ENCODE results near the gene LMBRD1. TPM values are rescaled to one million over a fixed set of nuclear protein-coding genes. Genes with fewer than 3 reads are reported as not detected.

Gene LMBRD1
- 8.8 to 12.1 TPM (median 11.4 TPM) in 5 replicates for total RNA-seq (2022; extraction: Qiagen RNA extraction; ENCODE audit: low read depth)

GRCh38 chr6:69796642-69797390 lies at the start of gene LMBRD1:
Gene LMBRD1, minus strand, starts transcription at chr6:69797010. Its CDS starts 129 bp downstream, at chr6:69796881.

Other genes with a start within 250 kb of the LMBRD1 start
- not detected in 5 replicates for gene COL19A1, start 69.5 kb upstream of the LMBRD1 start, total RNA-seq (2022; extraction: Qiagen RNA extraction; ENCODE audit: low read depth)